A549 treated with AZD9567 at 1 μM for 4 hours (cell line): Measurements from ENCODE around the gene ITGB1. TPM values are rescaled to one million over a fixed set of nuclear protein-coding genes. Genes with fewer than 3 reads are reported as not detected.

Experiments used
- total RNA-seq: library from RNA; stranded (reverse); fragments of 200-300 nt; extraction: Qiagen RNA extraction; gene quantifications from 5 replicates; pipeline ENCODE4 v1.2.3, GENCODE V29; 2022; ENCODE audit not compliant: insufficient read depth

ITGB1 gene
- total RNA-seq, result 723 to 1,149 TPM (median 957 TPM) in 5 replicates

DNA sequence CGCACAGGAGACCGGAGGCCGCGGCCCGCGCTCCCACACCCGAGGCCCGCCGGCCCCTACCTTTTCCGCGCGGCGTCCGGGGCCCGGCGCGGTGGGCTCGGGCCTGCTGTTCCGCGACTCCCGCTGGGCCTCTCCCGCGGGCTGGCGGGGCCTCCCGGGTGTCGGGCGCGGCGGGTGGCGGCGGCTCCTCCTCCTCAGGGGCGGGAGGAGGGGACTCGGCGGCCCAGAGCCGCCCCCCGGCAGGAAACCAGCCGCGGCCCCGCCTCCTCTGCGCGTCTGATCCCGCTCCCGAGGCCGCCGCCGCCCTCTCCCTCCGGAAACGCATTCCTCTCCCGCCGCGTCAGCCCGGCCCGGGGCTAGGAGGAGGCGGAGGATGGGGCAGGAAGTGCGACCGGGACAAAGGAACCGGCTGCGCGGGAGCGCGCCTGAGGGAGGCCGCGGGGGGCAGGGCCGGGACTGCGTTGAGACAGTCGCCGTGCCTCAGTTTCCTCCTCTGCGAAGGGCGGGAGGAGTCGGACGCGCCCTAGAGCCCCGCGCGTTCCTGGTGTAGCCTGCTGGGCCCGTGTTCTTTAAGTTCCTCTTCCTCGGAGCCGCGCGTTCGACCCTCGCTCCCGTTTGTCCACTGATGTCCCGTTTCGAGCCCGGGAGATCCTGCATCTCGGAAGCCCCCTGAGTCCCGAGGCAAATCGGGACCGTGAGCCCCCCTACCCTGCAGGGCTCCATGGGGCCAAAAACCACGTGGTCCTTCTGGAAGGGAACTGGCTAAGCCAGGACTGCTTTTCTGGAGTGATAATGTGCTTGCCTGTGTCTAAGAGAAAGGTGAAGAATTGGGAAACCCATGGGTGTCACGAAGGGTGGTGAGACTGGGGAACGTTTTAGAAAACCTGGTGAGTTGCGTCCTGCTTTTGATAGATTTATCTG, at the start of gene ITGB1:
Gene ITGB1, minus strand, starts transcription at position 146 of the 921 bp plus-strand sequence. CDS start 22,672 bp downstream, outside the sequence.

